Retinal pigment epithelial cell (primary cell): ENCODE data around the gene NIPSNAP2.
A peak's percentile ranks its signal among the peaks of the same experiment; 100 is the strongest.
"Not testable (repeated sequence)": the region's sequence is repeated elsewhere in the genome, so short reads cannot be mapped to it uniquely, and the experiment has no call there.

Experiments used
- DNase-seq: peaks from one replicate; pipeline ENCODE4 v3.0.0-alpha.2; 2010; ENCODE audit warnings: low read depth
- H3K4me3 ChIP-seq: 2 replicates; pipeline ENCODE4 v1.5.1; 2011; ENCODE audit warnings: mild to moderate bottlenecking, low read length, control low read depth, moderate library complexity
- CTCF ChIP-seq: conservative IDR thresholded peaks from 2 replicates; pipeline ENCODE4 v1.5.1; 2011; ENCODE audit warnings: low read depth, low read length, control low read depth, inconsistent platforms

NIPSNAP2 gene

GRCh38 chr7:56030340-56030739 is 66.0 kb downstream of the NIPSNAP2 start:
- no peak for DNase-seq
- no peak for TF ChIP-seq CTCF
- H3K4me3 ChIP-seq = no peak overlapping the region

DNA sequence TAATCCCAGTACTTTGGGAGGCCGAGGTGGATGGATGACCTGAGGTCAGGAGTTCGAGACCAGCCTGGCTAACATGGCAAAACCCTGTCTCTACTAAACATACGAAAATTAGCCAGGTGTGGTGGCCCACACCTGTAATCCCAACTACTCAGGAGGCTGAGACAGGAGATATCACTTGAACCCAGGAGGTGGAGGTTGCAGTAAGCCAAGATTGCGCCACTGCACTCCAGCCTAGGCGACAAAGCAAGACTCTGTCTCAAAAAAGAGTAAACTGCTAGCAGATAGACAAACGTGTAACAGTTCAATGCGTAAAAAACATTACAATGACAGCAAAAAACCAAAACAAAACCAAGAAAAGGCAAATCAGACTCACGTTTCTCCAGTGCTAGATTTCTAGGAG is 67.2 kb downstream of the NIPSNAP2 start:
- DNase-seq = not testable (repeated sequence)

DNA sequence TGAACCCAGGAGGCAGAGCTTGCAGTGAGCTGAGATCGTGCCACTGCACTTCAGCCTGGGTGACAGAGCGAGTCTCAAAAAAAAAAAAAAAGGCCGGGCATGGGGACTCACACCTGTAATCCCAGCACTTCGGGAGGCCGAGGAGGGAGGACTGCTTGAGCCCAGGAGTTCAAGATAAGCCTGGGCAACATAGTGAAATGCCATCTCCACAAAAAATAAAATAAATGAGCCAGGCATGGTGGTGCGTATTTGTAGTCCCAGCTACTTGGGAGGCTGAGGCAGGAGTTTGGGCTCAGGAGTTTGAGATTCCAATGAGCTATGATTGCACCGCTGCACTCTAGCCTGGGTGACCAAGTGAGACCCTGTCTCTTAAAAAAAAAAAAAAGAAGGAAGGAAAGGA is 68.2 kb downstream of the NIPSNAP2 start:
- H3K4me3 ChIP-seq = not testable (repeated sequence)

More for the DNA sequence above, 67.2 kb downstream of the NIPSNAP2 start:
- not testable (repeated sequence) for H3K4me3 ChIP-seq

DNA sequence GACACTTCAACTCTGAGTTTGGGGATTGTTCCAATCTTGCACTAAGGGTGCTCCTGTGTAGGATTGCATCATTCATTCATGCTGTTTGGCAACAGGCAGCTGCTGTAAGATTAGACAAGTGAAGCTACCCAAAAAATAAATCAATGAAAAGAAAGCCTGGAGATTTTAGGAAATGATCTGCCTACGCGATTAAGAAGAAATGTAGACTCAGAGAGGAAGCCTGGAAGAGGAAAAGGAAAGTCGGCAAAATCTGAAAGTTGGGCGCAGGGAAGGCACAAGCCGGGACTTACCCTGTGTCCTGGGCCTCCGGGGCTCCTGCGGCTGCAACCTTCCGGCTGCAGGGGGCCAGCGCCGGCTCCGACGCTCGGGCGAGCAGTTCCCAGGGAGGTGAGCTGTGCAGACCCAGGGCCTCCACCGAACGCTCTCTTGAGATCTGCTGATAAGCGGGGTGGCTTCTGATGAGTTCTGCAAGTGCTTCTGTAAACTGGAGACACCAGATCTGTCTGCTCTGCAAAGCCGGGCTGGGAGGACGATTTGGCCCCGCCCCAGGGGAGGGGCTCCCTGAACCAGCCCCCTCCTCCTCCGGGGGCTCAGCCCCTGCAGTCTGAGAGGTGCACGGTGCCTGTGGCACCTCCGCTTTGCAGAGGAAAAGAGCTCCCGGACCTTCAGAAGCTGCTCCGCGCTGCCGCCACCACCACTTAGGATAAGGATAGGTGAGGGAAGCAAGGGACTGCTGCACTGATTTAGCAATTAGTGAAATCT is 69.5 kb downstream of the NIPSNAP2 start:
- TF ChIP-seq CTCF = peak; percentile 36
- peak overlapping the region; percentile 77 for H3K4me3 ChIP-seq
- DNase-seq = no peak

More for the DNA sequence above, 68.2 kb downstream of the NIPSNAP2 start:
- DNase-seq = not testable (repeated sequence)

DNA sequence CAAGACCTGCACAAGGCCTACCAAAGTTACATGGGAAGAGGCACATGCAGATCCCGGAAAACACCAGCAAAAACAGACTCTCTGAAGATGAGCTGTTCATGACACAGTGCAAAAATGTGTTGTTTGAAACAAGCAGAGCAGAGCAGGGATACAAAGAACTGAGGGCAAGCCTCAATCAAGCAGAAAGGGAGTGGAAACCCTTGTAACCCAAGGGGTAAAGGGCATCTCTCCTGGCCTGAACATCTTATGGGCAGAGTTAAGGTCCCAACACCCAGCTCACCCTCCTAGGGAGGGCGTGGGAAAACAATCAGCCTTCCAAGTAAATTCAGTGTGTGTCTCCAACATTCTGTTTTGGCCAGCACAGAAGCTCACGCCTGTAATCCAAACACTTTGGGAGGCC is 76.3 kb downstream of the NIPSNAP2 start:
- no peak overlapping the region for H3K4me3 ChIP-seq
- TF ChIP-seq CTCF = no peak
- DNase-seq = no peak

GRCh38 chr7:56045758-56046157 is 81.4 kb downstream of the NIPSNAP2 start:
- not testable (repeated sequence) for H3K4me3 ChIP-seq, DNase-seq

DNA sequence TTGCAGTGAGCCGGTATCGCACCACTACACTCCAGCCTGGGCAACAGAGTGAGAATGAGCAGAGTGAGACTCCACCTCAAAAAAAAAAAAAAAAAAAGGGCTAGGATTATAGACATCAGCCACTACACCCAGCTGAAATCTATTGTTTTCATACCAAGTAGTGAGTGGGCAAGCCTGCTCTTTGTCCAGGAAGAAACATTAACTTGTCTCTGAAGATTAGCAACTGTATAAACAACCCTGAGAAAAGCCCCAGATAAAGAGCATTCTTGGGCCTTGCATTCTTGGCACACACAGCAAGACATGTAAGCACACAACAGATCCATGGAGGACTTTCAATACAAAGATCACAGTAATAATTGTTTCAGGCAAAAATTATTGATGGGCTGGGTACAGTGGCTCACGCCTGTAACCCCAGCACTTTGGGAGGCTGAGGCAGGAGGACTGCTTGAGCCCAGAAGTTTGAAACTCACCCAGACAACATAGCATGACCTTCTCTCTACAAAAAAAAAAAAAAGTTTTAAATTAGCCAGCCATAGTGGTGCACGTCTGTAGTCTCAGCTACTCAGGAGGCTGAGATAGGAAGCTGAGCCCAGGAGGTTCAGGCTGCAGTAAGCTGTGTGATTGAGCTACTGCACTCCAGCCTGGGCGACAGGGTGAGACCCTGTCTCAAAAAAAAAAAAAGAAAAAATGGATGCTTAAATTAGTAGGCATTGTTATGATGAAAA is 82.5 kb downstream of the NIPSNAP2 start:
- peak; percentile 89 for DNase-seq
- H3K4me3 ChIP-seq = no peak overlapping the region

DNA sequence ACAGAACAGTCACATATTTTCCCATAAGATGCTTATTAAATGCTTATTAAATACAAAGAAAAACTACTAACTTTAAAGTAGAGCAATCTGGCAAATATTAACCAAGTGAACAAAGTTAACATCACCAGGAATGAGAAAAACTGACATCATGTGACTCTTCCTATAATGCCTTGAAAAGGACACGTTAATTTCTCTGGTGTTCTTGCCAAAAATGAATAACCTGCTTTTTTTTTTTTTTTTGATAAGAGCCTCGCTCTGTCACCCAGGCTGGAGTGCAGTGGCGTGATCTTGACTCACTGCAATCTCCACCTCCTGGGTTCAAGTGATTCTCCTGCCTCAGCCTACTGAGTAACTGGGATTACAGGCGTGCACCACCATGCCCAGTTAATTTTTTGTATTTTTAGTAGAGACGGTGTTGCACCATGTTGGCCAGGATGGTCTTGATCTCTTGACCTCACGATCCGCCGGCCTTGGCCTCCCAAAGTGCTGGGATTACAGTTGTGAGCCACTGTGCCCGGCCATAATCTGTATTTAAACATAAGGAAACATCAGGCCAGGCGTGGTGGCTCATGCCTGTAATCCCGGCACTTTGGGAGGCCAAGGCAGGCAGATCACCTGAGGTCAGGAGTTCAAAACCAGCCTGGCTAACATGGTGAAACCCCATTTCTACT is 83.2 kb downstream of the NIPSNAP2 start:
- not testable (repeated sequence) for DNase-seq, H3K4me3 ChIP-seq

More for the DNA sequence above, 82.5 kb downstream of the NIPSNAP2 start:
- no peak for TF ChIP-seq CTCF

- TF ChIP-seq CTCF = no peak
- no peak for DNase-seq
- H3K4me3 ChIP-seq = no peak overlapping the region
These were observed 83.9 kb downstream of the NIPSNAP2 start for GRCh38 chr7:56048245-56048644.

DNA sequence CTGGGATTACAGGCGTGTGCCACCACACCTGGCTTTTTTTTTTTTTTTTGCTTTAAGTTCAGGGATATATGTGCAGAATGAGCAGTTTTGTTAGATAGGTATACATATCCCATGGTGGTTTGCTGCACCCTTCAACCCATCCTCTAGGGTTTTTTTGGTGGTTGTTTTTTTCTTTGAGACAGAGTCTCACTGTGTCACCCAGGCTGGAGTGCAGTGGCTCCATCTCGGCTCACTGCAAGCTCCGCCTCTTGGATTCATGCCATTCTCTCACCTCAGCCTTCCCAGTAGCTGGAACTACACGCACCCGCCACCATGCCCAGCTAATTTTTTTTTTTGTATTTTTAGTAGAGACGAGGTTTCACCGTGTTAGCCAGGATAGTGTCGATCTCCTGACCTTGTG is 84.4 kb downstream of the NIPSNAP2 start:
- H3K4me3 ChIP-seq, DNase-seq: not testable (repeated sequence)
